DMS79 treated with DMSO at 0.1 percent for 48 hours (cell line): ENCODE results near the gene PLCL2.

Experiments
- DNase-seq: peaks from one replicate; lab custom pipeline; 2025; lab: John Stamatoyannopoulos, UW

PLCL2 gene

DNA sequence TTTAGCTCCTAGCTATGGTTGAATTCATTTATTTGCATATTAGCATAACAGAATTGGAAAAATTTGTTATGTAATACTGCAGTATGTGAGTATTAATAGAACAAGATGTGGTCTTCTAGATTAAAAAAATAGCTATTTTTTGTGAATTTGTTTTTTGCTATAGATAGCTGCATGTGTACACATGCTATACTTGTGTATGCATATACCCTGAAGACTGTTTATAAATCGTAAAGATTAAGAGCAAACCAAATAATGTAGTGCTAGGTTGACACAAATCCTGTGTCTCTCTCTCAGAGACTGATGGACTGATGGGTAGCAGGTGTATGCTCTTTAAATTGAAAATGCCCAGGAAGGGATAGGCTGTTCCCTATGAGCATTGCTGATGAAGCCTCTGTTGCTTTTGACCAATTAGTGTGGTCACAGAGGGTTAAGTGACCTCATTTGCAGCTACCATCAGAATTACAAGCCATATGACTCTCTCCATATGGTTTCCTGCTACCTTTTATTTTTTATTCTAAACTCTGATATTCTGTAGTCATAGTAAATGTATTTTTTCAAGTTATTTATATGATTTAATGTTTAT is 9.0 kb downstream of the PLCL2 start:
- DNase-seq = no peak

- DNase-seq = no peak
These were observed 11.4 kb downstream of the PLCL2 start for GRCh38 chr3:16896094-16896627.

DNA sequence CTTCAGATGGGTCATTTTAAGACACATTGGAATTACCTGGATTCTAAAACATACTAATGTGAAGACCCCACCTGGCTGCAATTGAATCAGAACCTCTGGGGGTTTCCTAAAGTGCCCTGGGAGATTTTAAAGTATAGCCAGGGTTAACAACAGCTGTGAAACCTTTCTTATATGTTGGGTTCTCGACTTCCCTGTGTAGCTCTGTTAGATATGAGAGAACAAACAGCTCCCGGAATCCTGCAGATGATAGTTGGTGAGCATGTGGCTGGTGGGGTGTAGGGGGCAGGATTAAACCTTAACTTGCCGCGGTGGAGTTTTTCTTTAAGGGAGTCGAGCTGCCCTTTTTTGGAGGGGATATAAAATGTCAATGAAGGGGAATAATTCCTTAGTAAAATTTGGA is 12.1 kb downstream of the PLCL2 start:
- no peak for DNase-seq

- no peak for DNase-seq
These were observed 12.6 kb downstream of the PLCL2 start for GRCh38 chr3:16897254-16897926.

DNA sequence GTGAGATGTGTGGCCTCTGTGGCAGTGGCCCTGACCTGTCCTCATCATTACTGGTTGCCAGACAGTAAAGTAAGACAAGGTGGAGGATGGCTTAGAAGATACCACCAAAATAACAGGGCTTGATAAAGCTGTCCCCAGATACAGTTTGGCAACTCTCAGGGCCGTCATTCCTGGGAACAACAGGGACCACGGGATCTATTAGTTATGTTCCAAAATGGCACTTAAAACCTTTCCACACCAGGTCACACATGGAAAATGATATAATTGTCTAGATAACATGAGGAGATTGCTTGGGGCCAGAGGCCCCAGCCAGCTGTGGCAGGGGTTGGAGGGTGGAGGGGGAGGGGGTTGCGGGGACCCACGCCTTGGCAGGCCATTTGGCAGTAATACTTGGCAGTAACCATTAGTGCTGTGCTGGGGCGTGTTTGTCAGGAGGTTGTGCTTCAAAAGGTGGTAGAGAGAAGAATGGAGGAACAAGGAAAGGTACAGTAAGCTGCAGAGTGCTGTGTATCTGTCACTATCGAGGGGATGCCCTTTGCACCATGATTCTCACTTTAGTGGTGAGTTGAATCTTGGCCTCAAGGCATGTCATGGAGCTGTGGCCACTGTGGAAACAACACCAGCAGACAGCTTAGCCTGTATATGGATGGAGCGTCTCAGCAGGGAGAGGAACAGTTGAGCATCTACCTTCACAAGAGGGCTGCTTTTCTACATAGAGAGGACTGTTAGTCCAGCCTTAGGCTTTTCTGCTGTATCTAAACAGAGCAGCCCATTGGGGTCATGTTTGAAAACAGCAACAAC is 14.0 kb downstream of the PLCL2 start:
- no peak for DNase-seq

DNA sequence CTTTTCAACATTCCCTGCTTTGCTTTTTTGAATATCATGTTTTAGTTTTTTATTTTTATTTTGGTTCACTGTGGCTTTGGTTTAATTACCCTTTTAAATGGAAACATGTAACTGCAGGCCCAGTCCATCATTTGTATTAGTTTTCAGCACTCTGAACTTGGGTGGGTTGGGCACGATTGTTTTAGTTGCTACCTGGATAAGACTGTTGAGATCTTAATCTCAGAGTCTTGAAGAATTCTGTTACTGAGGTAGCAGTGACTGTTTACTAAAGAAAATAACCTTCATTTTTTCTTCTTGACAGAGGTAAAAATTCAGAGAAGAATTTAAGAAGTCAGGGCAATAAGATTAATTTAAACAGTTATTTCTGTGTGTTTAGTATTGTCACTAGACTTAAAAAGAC is 15.2 kb downstream of the PLCL2 start:
- DNase-seq = no peak

DNA sequence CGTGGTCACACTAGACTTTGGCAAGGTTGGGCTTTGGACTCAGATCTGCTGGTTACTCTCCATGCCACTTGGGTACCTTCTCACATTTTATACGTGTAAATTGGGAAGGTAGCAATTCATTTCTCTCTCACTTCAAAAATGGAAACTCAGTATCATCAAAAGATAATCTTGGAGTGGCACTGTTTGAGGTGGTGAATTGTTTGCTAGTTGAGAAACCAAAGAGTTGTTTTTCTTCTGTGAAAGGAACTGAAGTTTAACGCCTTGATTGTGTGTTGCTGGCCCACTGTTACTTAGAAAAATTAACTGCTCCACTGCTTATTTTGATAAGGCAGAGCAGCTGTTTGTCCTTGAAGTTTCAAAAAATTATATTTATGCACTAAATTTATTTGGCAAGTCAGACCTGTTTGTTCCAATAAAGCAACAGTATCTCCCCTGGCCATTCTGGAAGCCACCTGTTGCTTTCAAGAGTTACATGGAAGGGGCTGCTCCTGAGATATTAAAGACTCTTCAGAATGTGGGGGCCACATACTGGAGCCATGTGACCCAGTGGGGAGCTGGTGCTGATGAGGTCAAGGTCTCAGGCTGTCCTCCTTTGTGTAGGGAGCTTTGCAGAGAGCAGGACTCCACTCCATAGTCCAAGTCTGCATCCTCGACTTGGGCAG is 16.2 kb downstream of the PLCL2 start:
- no peak for DNase-seq

DNA sequence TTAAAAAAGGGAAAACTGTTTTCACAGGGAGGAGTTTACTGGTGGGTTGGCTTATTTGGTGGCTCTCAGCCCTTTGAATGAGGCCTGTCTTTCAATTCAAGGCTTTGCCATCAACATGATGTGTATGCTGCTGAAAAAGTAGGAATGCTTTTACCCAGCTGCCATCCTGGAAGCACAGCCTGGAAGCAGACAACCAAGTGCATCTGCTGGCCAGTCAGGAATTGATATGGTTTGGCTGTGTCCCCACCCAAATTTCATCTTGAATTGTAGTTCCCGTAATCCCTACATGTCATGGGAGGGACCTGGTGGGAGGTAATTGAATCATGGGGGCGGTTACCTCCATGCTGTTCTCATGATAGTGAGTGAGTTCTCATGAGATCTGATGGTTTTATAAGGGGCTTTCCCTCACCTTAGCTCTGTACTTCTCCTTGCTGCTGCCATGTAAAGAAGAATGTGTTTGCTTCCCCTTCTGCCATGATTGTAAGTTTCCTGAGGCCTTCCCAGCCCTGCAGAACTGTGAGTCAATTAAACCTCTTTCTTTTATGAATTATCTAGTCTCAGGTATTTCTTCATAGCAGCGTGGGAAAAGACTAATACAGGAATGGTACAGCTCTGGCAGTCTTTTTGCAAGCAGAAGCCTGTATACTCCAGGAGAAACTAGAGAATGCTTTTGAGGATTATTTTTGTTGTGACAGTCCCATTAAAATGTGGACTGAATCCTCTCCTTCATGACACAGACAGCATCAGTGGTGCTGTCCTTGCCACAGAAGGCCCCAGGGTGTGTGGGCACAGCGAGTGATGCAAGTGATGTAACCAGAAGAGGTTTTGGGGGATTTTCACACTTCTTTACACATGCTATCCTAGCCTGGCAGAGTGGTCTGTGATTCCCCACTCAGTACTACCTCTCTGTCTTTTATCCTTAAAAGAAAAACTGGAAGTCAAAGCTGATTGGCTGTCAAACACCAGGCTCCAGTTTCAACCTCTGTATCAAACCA is 20.0 kb downstream of the PLCL2 start:
- no peak for DNase-seq

GRCh38 chr3:16905704-16906103 is 20.9 kb downstream of the PLCL2 start:
- DNase-seq = no peak

- peak; percentile 4 for DNase-seq
These were observed 21.9 kb downstream of the PLCL2 start for GRCh38 chr3:16906682-16907081.

DNA sequence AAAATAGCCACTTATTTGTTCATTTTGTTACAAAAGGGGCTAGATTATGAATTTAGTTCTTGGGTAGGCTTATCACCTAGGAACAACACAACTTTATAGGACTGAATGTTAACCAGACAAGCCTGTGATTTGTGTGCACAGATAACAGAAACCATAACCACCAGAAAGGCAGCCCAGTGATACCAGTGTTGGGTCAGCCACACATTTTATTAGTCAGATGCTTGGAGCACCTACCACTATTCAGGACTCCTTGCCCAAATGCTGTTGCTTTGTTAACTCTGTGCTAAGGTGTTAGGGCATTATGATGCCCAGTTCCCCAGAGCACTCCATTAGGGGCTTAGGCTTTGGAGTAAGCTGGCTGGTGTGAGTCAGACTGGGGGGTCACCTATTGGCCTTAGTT is 22.5 kb downstream of the PLCL2 start:
- DNase-seq = no peak

DNA sequence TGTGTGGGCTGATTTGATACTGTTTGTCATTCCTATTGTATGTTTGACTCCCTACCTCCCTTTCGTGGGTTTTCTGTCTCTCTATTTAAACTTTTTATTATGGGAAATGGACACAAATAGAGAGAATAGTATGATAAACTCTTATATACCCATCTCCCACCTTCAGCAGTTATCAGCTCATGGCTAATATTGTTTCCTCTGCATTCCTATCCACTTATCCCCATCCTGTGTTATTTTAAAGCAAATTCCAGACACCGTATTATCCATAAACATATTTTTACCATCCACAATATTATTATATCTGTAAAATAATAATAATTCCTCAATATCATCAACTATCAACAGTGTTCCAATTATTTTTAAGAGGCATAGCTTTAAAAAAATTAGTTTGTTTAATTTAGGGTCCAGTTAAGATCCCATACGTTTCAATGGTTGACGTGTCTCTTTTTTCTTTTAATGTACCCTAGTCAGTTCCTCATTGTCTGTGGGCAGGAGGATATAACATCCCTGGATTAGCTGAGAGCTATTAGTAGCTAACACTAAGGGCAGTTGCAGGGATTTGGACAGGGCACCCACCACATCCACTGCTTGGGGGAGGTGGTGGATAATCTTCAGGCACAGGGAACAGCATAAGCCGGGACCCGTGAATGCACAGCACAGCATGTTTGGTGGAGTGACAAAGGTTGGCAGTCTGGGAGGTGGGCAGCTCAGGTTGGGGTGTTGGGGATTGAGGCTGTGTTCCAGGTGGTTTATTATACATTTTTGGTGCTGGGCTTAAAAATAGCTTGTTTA is 23.5 kb downstream of the PLCL2 start:
- DNase-seq = no peak

DNA sequence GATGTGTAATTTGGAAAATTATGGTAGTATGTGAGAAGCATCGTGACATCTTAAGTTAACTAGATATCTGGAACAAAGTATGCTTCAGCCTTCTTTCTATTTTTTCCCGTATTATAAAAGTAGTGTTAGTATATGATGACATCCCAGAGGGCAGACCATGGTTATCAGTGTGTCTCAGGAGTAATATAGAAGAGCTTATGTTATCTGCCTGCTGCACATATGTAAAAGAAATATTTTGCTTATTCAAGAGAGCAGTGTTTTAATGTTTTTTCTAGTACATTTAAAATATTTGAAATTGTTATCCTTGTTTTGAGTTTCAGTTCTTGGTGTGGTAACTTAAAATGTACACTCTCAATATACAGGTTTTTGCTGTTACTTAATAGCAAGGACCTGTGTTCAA is 24.1 kb downstream of the PLCL2 start:
- no peak for DNase-seq

GRCh38 chr3:16909802-16910201 is 25.0 kb downstream of the PLCL2 start:
- DNase-seq = no peak

DNA sequence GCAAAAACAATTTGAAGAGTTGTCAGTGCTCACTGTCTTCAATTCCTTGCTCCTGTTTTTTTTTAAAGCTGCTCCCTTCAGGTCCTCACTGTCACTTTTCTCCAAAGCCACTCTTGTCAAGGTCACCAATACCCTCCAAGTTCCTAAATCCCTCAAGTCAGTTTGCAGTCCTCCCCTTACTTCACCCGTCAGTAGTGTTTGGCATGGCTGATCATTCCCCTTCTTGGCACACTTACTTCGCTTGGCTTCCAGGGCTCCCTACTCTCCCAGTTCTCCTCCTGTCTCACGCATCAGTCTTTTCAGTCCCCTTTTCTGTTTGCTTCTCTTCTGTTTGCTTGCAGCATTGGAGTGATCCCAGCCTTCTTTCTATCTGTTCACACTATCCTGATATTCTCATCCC is 25.5 kb downstream of the PLCL2 start:
- DNase-seq = no peak

GRCh38 chr3:16911916-16912315 is 27.2 kb downstream of the PLCL2 start:
- DNase-seq = no peak

DNA sequence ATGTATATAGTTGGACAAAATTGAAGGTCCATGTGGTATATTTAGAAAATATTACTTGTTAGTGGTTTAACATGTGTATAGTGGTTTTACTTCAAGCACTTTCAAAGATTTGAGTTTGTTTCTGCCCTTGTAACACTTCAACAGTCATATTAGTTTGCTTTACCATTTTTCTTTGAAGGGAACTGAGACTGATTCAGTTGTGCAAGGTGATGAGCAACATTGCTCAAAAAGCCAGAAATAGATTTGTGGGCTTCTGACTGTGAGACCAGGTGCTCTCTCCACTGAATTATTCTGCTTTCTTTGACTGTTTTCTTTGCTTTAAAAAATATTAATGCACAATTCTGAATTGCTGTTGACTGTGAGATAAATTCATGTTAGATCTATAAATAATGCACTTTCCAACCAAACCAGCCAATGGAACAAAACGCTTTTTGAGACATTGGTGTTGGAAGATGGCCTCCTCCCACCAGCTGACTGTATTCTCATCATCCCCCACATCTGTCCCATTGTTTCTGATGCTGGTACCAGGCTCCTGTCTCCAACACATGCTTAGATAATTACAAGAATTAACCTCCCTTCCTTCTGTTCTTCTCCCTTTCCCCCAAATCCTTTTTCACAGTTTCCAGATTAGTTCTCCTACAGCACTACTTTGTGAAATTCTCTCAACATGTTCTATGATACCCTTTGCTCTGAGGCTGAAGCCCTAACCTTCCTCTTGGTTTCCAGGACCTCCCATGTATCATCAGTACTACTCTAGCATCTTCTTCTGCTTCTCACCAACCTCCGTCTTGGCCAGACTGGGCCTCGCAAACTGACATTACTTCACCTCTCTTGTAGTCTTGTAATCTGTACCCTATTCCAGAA is 27.9 kb downstream of the PLCL2 start:
- DNase-seq = no peak

- no peak for DNase-seq
These were observed 28.5 kb downstream of the PLCL2 start for GRCh38 chr3:16913264-16913580.

DNA sequence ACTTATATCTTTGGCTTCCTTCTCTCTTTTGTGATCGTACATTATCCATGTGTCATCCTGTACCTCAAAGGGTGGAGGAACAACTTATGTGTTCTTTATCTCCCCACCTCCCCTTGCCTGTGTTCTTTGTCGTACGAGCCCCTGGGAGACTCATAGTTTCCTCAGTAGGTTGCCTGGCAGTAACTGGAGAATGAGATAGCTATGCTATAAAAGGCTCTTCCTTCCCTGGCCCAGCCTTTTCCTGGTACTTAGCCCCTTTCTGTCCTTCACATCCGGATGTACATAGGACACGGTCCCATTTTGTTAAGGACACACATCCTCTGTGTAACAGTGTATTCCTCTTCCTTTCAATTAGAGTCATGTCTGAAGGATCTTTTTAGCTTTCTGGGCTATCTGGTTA is 32.1 kb downstream of the PLCL2 start:
- DNase-seq = no peak
